OCI-LY3 (cell line): Measurements from ENCODE around the gene GID4.

Source experiments
- EZH2phosphoT487 ChIP-seq: fragments of 200-600 bp; shearing (Covaris generic); IDR thresholded peaks from 2 replicates; pipeline ENCODE4 v1.6.1; 2018; ENCODE audit warnings: antibody characterized with exemption, mixed run types, low read depth
- TF ChIP-seq, protein P1 (sequence below): fragments of 200-600, 300-600 bp; sonication (generic); IDR thresholded peaks from 2 replicates; pipeline ENCODE4 v1.5.1; 2014; ENCODE audit warnings: antibody characterized with exemption, low read length, low read depth

DNA sequence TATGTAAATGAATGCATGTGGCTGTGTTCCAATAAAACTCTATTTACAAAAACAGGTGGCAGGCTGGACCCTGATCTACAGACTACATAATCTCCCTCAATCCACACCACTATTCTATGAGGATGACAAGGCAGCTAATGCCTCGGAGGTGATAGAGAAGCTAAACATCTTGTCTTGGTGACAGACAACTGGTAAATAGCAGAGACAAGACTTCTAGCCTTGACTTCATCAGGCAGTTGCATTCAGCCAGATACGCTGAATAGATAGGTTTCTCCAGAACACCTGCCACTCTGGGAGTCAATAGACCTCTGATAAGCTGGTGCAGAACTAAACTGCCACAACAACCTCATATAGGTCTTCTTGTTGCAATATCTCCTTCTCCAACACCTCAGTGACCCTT is 3.5 kb upstream of the GID4 start:
- TF ChIP-seq, protein P1, sequence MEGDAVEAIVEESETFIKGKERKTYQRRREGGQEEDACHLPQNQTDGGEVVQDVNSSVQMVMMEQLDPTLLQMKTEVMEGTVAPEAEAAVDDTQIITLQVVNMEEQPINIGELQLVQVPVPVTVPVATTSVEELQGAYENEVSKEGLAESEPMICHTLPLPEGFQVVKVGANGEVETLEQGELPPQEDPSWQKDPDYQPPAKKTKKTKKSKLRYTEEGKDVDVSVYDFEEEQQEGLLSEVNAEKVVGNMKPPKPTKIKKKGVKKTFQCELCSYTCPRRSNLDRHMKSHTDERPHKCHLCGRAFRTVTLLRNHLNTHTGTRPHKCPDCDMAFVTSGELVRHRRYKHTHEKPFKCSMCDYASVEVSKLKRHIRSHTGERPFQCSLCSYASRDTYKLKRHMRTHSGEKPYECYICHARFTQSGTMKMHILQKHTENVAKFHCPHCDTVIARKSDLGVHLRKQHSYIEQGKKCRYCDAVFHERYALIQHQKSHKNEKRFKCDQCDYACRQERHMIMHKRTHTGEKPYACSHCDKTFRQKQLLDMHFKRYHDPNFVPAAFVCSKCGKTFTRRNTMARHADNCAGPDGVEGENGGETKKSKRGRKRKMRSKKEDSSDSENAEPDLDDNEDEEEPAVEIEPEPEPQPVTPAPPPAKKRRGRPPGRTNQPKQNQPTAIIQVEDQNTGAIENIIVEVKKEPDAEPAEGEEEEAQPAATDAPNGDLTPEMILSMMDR, result no peak
- no peak for TF ChIP-seq EZH2phosphoT487
